ENCODE results near the gene AMIGO3.

AMIGO3 gene

DNA sequence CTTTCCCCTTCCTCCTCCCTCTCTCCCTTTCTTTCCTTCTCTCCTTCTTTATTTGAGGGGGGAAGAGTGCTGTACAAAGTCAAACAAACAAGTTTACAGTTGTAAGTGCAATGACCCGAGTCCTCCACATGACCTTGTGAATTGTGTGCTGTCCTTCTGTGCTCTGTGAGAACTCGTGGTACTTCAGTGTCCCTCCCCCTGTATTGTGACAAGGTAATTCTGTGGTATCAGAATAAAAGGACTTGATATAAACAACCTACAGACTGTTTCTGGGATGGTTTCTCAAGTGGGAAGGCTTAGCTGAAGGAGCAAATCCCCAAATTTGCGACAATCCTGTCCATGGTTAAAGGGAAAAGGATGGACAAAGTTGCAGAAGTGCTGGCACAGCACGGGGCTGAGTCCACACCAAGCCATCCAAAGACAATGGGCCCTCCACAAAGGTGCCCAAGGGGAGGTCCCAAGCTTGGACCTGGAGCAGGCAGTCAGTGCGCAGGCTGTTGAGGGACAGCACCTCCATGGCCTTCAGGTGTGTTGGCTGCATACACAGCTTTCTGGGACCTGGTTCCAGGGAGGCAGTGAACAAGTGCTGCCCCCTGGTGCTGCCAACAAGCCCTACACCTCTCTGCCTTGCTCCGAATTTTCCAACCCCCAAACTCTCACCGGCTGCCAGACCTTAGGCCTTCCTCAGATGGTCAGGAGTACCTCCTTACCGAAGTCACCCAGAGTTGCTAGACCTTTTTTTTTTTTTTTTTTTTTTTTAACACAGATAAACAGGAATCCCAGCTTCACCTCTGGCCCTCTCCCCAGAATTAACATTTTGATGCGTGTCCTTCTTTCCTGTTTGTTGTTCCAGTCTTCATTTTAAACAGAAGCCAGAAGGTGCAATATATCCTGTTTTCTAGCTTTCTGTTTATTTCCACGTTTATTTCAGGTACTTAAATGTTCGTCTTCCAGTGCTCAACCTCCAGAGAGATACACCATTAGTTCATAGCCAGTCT is 47.9 kb downstream of the AMIGO3 start:
- FAIRE-seq = no peak
- TF ChIP-seq, protein P1, sequence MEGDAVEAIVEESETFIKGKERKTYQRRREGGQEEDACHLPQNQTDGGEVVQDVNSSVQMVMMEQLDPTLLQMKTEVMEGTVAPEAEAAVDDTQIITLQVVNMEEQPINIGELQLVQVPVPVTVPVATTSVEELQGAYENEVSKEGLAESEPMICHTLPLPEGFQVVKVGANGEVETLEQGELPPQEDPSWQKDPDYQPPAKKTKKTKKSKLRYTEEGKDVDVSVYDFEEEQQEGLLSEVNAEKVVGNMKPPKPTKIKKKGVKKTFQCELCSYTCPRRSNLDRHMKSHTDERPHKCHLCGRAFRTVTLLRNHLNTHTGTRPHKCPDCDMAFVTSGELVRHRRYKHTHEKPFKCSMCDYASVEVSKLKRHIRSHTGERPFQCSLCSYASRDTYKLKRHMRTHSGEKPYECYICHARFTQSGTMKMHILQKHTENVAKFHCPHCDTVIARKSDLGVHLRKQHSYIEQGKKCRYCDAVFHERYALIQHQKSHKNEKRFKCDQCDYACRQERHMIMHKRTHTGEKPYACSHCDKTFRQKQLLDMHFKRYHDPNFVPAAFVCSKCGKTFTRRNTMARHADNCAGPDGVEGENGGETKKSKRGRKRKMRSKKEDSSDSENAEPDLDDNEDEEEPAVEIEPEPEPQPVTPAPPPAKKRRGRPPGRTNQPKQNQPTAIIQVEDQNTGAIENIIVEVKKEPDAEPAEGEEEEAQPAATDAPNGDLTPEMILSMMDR (IDR thresholded peaks at IDR 0.05; ENCODE audit: insufficient read depth, missing control alignments) = peak; percentile 83
- DNase-seq (ENCODE audit: insufficient read length, low spot score) = peak; percentile 85

DNA sequence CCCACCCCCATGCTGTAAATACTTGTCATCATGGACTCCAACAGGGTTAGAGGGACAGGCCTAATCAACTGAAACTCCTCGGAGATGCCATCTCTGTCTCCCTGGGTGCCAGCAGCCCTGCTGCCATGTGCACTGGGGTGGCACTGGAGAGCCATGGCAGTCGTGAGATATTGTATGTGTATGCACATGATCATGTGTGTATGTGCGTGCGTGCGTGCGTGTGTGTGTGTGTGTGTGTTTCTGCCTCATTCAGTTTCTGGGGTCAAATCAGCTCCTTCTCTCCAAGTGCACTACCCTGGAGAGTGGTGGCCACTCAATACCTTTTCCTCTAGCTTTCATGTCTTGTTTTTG is 48.6 kb downstream of the AMIGO3 start:
- DNase-seq (ENCODE audit: insufficient read length, low spot score) (no peak), FAIRE-seq (no peak)
- TF ChIP-seq, protein P1 (IDR thresholded peaks at IDR 0.05; ENCODE audit: insufficient read depth, missing control alignments) = no peak

DNA sequence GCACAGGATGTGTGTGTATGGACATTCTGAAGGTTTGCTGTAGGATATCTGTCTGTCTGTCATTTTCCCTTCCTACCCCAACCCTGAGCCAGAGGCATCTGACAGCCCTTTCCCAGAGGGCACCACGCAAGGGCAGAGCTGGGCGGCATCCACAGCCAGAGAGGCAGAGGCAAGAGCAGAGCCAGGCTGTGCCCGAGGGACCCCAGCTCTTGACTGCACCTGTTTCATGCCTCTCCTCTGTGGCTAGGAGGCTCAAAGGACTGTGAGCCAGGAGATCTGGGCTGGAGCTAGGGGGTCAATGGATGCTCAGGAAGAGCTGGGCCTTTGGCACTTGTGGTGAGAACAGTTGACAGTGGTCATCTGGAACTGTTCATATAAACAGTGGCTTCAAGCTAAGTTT is 50.1 kb downstream of the AMIGO3 start:
- no peak for DNase-seq (ENCODE audit: insufficient read length, low spot score)
- FAIRE-seq = no peak
- TF ChIP-seq, protein P1 (IDR thresholded peaks at IDR 0.05; ENCODE audit: insufficient read depth, missing control alignments) = no peak

DNA sequence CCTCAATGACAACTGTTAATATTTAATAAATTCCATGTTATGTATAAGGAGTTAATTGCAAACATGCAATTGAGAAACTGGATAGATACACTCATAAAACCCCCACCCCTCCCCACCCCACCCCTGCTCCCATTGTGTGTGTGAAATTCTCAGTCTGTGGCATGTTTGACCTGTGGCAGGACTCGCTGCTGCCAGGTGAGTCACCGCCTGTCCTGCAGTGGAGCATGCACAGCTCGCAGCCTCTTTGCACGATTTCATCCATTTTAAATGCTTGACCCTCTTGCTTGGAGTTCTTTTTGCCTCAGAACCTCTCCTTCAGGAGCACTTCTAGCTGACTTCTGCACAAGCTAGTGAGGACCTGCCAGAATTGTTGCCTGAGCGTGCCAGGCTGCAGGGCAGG is 50.6 kb downstream of the AMIGO3 start:
- no peak for DNase-seq (ENCODE audit: insufficient read length, low spot score)
- FAIRE-seq = no peak
- TF ChIP-seq, protein P1 (IDR thresholded peaks at IDR 0.05; ENCODE audit: insufficient read depth, missing control alignments) = no peak

DNA sequence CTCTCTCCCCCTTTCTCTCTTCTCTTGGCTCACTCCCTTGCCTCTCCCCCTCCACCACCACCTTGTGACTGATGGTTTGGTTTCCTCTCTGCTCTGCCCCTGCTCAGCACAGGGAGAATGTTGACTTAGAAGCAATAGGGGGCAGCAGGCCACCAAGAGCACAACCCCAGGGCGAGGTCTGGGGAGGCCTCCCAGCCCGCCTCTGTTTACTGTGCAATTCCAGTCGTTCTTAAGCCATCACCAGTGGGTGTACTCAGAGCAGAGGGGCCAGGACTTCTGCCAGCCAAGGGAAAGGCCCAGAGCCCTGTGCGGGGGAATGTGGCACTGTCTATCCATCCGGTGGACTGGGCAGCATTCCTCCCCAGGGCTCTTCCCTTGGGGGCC is 51.1 kb downstream of the AMIGO3 start:
- DNase-seq (ENCODE audit: insufficient read length, low spot score) (no peak), FAIRE-seq (no peak)
- TF ChIP-seq, protein P1 (IDR thresholded peaks at IDR 0.05; ENCODE audit: insufficient read depth, missing control alignments) = no peak

DNA sequence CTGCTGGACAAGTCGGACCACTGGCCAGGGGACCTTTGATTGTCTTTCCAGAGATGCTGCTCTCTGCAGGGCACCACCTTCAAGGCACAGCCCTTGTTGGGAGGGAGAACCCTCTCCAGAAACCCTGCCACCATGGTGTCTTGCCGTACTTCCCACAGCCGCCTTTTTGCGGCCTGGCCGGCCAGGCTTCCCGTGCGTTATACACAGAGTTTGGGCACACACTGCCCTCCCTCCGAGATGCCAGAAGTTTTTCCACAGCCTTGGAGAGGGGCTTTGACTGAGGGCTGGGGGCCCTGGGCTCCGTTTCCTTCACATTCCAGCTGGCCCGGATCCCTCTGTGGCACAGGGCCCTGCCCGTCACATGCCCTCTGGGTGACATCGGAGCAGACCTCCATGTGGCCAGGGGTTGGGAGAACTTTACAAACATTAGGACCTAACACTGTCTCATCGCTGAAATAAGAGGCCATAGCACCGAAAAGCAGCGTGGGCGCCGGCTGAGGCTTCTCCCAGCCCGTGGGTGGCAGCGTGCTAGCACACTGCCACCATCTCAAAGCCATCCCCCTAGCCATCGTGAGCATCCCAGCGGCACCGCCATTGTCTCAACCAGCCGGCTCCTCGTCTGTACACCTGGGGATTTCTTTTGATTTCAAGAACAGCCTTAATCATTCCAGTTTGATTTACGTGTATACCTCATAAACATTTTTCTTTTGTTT is 51.6 kb downstream of the AMIGO3 start:
- FAIRE-seq (no peak), DNase-seq (ENCODE audit: insufficient read length, low spot score) (no peak)
- TF ChIP-seq, protein P1 (IDR thresholded peaks at IDR 0.05; ENCODE audit: insufficient read depth, missing control alignments) = no peak

Data from D721Med (cell line).